Left ventricle myocardium inferior (tissue), 1 donor: ENCODE results near the gene GTF3C4. TPM values are rescaled to one million over a fixed set of nuclear protein-coding genes. Genes with fewer than 3 reads are reported as not detected.

Source experiments
- DNase-seq: peaks from one replicate; pipeline ENCODE4 v3.0.0-alpha.2; 2020
- H3K27ac ChIP-seq: fragments of 200-600 bp; replicated peaks from 2 replicates; pipeline ENCODE4 v1.8.0; 2021
- H3K27me3 ChIP-seq: fragments of 200-600 bp; 2 replicates; pipeline ENCODE4 v1.8.0; 2021; ENCODE audit warnings: low read depth
- H3K36me3 ChIP-seq: fragments of 200-600 bp; 2 replicates; pipeline ENCODE4 v1.8.0; 2021
- H3K4me1 ChIP-seq: fragments of 200-600 bp; 2 replicates; pipeline ENCODE4 v1.8.0; 2021
- H3K4me3 ChIP-seq: fragments of 200-600 bp; 2 replicates; pipeline ENCODE4 v1.8.0; 2021; ENCODE audit warnings: mild to moderate bottlenecking, moderate library complexity
- H3K9me3 ChIP-seq: fragments of 200-600 bp; replicated peaks from 2 replicates; pipeline ENCODE4 v1.8.0; 2021
- CTCF ChIP-seq: fragments of 200-600 bp; IDR thresholded peaks from 2 replicates; pipeline ENCODE4 v1.8.0; 2021; ENCODE audit warnings: antibody characterized with exemption, mild to moderate bottlenecking, borderline replicate concordance
- intact Hi-C: fragments of 100-400 bp; cut with micrococcal nuclease; formaldehyde crosslinking; loops from one replicate; pipeline ENCODE4 v1.11.0; 2022
- total RNA-seq: library from RNA; stranded (reverse); fragmentation: NEBNext Ultra II Directional; extraction: Animal tissue kit (Norgen Biotek cat#: 25700); gene quantifications from one replicate; pipeline ENCODE4 v1.2.1, GENCODE V29; 2021
- donor health status: DM: no; HTN: yes; CAD: no; lungs with severe emphysema.

The GTF3C4 gene
- total RNA-seq, 1 donor from 2014 or later: 8.4 TPM

- no peak overlapping the region for H3K27ac ChIP-seq
- H3K4me3 ChIP-seq: no peak overlapping the region
- H3K36me3 ChIP-seq: peaks cover 80% of the 10 kb centered on the region
- H3K27me3 ChIP-seq: no peaks in the 10 kb centered on the region
- no peaks in the 10 kb centered on the region for H3K9me3 ChIP-seq
- intact Hi-C loops: no loop called here
- no peak for DNase-seq
- H3K4me1 ChIP-seq: no peaks in the 10 kb centered on the region
- no peak for TF ChIP-seq CTCF
These were observed 30.9 kb upstream of the GTF3C4 start for GRCh38 chr9:132639322-132639721.

GRCh38 chr9:132641216-132641615 is 29.0 kb upstream of the GTF3C4 start:
- Histone ChIP-seq H3K4me3 (no peak overlapping the region), H3K4me1 (no peaks in the 10 kb centered on the region), H3K9me3 (no peaks in the 10 kb centered on the region), H3K27ac (no peak overlapping the region), H3K36me3 (peaks cover 95% of the 10 kb centered on the region), H3K27me3 (no peaks in the 10 kb centered on the region)
- no peak for DNase-seq
- intact Hi-C loops: no loop called here
- TF ChIP-seq CTCF: no peak

GRCh38 chr9:132644251-132644650 is 26.0 kb upstream of the GTF3C4 start:
- no peak overlapping the region for H3K4me3 ChIP-seq
- no peak overlapping the region for H3K27ac ChIP-seq
- H3K36me3 ChIP-seq: peaks cover 98% of the 10 kb centered on the region
- no peaks in the 10 kb centered on the region for H3K9me3 ChIP-seq
- no peak for TF ChIP-seq CTCF
- H3K27me3 ChIP-seq: no peaks in the 10 kb centered on the region
- H3K4me1 ChIP-seq: no peaks in the 10 kb centered on the region
- no peak for DNase-seq
- intact Hi-C loops: no loop called here

- Histone ChIP-seq H3K36me3 (peaks cover 98% of the 10 kb centered on the region), H3K27me3 (no peaks in the 10 kb centered on the region), H3K4me1 (no peaks in the 10 kb centered on the region), H3K4me3 (no peak overlapping the region), H3K27ac (no peak overlapping the region), H3K9me3 (no peaks in the 10 kb centered on the region)
- no peak for TF ChIP-seq CTCF
- DNase-seq: no peak
- intact Hi-C loops: no loop called here
These were observed 25.0 kb upstream of the GTF3C4 start for GRCh38 chr9:132645306-132645705.

- Histone ChIP-seq H3K36me3 (peaks cover 98% of the 10 kb centered on the region), H3K27ac (no peak overlapping the region), H3K9me3 (no peaks in the 10 kb centered on the region), H3K4me3 (no peak overlapping the region), H3K27me3 (no peaks in the 10 kb centered on the region), H3K4me1 (no peaks in the 10 kb centered on the region)
- DNase-seq: no peak
- TF ChIP-seq CTCF: no peak
- intact Hi-C loops: no loop called here
These were observed 24.6 kb upstream of the GTF3C4 start for GRCh38 chr9:132645711-132646110.

- peaks cover 96% of the 10 kb centered on the region for H3K36me3 ChIP-seq
- no peak for TF ChIP-seq CTCF
These were observed 23.5 kb upstream of the GTF3C4 start for GRCh38 chr9:132646726-132647125.

More at GRCh38 chr9:132646726-132647125, 23.5 kb upstream of the GTF3C4 start:
- intact Hi-C loops: no loop called here
- Histone ChIP-seq H3K27me3 (no peaks in the 10 kb centered on the region), H3K4me3 (no peak overlapping the region), H3K4me1 (no peaks in the 10 kb centered on the region), H3K27ac (no peak overlapping the region), H3K9me3 (no peaks in the 10 kb centered on the region)
- DNase-seq: no peak
